GM21825 (cell line): ENCODE data around the gene INTS3.
"Not testable (repeated sequence)": the region's sequence is repeated elsewhere in the genome, so short reads cannot be mapped to it uniquely, and the experiment has no call there.

Experiments used
- ATAC-seq: cut with Tn5 transposase; IDR thresholded peaks from one replicate; pipeline ENCODE4 v1.9.1; 2021; ENCODE audit warnings: mild to moderate bottlenecking, moderate library complexity; ENCODE audit not compliant: unreplicated experiment

Gene INTS3

DNA sequence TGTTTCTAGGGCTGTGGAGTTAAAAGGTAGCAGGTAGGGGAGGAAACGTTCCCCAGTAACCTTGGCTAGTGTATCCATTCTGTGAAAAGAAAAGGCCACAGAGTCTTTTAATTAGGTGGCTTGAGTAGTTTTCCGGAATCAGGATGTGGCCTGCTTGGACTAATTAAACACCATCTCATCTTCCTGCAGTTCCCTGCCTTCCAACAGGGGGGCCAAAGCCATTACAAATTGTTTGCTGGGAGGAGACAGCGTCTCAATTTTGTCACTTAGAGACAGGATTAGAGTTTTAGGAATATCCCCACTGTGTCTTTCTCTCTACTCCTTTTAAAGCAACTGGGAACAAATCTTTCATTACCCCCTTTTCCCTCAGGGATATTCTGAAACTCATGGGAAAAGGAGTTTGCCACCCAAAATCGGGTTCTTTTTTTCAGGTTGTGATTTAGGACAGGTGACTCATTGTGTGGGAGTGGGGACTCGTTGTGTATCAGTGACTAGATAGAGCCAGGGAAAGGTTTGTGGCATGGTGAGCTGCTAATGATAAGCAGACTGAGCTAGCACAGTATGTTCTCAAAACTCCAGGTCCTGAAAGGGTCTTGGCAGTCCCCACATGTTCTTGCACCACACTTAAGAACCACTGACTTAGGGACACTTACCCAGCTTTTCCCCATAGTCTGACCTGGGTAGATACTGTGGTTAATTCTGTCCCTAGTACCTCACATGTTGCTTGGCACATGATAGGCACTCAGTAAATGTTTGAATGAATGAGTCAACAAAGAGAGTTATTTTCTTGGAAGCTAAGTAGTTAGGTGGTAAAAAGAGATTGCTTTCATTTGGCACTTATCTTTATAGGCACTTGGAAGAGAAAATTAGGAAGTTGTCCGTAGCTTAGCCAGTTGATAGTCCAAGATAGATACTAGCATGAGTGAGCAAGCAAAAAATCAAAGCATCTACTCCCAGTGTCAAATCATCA is 22.5 kb downstream of the INTS3 start:
- no peak for ATAC-seq

DNA sequence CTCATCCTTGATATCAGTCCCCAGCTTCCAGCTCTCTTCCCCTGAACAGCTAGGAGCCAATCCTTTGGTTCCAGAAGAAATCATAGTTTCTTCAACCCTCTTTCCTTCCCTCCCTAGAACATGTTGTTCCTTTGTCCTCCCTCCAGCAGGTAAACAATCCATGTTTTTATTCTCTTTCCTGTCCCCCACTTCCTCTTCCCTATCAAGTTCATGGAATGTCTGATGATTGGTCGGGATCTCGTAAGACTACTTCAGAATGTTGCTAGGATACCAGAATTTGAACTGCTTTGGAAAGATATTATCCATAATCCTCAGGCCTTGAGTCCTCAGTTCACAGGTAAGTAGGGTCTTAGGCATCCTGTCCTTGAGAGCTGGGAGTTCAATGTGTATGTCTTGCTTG is 24.2 kb downstream of the INTS3 start:
- no peak for ATAC-seq

DNA sequence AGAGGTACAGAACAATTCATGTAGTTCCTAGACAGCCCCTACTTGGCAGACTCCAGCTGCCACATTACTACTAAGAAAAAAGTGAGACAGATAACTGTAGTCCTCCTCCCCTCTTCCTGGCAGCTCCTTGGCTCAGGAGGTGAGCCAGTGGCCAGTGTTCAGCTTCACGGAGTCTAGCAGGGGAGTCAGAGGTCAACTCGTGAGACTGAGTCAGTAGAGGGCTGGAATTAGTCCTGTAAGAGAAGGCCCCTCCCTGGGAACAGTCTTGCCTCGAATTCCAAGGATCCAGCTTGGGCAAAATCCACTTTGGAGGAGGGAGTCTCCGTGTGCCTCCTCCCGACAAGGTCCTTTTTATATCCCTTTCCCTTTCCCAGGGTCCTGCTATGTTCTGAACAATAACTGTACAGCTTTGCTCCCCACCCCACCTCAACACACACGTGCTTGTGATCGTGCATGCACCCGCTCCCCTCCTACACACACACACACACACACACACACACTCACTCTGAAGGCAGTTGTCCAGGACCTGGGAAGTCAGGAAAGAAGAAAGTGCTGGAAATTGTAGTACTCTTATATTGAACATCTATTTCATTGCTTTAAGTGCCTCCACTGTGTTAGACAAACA is 24.8 kb downstream of the INTS3 start:
- ATAC-seq: no peak

DNA sequence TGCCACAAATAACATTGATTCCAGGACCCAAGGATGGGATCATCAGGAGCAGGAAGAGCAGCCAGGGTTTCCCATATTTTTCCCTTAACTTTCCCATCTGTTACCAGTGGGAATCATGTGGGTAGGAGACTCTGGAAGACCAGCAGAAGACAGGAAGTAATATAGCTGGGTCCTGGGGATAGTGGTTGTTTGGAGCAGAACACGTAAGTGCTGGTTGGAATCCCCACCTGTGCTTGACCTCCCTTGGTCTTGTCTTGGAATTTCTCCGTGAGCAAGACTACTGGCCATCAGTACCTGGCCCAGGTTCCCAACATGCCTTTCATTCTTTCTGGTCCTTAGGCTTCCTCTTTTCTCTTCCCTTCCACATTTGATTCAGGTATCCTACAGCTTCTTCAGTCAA is 26.4 kb downstream of the INTS3 start:
- ATAC-seq: no peak

DNA sequence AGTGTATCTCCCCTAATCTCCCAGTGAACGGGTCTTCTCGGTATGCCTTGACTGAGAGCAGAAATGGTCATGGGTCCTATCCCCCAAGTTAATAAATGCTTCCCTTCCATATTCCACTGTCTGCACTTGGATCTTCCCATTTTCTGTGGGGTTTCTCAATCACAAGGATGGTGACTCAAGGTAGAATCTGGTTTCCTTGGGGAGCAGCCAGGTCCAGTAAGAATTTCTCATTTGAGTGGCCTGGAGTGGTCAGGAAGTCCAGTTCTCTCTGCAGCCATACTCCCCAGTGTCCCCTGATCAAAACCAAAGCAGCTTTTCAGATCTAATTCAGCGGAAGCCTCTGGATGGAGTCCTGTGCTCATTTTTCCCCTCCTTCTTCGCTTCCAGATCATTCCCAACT is 32.6 kb downstream of the INTS3 start:
- no peak for ATAC-seq

DNA sequence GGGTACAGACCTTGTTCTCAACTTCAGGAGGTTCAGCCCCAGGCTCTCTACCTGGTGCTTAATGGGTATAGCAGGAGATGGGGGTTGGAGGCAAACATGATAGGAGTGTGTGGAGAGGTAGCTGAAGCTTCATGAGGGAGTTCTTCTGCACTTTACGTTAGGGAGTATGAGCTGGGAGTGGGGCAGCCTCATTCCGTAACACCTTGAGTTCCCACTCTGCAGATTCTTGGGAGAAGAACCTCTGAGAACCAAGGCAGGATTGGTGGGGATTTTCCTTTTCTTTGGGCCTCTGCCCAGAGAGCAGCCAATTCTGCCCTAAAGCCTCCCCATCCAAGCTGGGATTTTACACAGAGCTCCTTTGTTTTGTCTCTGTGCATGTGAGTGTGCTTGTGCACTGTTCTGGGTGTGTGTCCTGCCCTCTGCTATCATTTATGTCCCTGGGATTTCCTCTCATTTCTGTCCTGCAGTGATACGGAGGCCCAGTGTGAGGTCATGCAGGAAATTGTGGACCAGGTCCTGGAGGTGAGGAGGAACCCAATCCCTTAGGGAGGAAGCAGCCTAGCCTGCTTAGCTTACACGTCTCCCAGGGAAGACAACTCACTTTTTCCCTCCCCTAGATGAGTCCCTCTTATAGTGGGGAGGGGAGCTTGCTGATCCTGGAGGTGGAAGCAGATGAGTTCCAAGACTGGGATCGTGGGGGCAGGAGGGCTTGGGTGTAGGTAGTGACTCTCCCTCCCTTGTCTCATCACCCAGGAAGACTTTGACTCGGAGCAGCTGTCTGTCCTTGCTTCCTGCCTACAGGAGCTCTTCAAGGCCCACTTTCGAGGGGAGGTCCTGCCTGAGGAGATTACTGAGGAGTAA is 35.7 kb downstream of the INTS3 start:
- no peak for ATAC-seq

DNA sequence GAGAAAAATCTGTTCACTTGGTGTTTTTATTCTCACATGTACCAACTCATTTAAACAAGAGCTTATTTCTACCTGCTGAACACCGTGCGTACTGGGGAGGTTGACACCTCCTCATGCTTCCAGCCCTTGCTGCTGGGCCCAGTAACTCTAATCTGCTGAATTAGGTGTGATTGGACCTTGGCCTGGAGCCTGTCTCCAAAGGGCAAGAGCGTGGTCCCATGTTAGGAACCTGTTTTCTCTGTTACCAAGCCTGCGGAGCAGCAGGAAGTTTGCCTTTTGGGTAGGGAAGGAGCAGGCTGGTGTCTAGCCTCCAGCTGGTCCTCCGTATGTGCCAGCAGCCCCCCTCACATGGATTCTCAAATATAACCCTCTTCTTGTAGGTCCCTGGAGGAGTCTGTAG is 36.5 kb downstream of the INTS3 start:
- ATAC-seq: no peak

DNA sequence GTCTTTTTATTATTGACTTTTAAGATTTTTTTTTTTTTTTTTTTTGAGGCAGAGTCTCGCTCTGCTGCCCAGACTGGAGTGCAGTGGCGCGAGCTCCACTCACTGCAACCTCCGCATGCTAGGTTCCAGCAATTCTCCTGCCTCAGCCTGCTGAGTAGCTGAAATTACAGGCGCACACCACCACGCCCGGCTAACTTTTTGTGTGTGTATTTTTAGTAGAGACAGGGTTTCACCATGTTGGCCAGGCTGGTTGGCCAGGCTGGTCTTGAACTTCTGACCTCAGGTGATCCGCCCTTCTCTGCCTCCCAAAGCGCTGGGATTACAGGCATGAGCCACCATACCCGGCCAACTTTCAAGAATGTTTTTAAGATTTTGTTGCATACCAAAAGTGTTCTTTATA is 38.8 kb downstream of the INTS3 start:
- not testable (repeated sequence) for ATAC-seq

DNA sequence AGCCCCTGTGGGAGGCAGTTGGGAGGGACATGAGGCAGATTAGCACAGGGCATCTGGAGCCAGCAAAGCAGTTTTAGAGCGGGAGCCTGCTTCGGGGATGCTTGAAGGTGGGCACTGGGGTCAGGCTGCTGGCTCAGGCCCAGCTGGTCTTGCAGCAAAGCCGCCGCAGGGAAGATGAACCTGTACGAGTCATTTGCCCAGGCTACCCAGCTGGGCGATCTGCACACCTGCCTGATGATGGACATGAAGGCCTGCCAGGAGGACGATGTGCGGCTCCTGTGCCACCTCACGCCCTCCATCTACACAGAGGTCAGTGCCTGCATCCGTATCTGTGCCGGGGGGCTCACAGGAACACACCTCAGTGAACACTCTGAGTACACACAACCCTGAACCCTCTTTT is 39.7 kb downstream of the INTS3 start:
- ATAC-seq: no peak

DNA sequence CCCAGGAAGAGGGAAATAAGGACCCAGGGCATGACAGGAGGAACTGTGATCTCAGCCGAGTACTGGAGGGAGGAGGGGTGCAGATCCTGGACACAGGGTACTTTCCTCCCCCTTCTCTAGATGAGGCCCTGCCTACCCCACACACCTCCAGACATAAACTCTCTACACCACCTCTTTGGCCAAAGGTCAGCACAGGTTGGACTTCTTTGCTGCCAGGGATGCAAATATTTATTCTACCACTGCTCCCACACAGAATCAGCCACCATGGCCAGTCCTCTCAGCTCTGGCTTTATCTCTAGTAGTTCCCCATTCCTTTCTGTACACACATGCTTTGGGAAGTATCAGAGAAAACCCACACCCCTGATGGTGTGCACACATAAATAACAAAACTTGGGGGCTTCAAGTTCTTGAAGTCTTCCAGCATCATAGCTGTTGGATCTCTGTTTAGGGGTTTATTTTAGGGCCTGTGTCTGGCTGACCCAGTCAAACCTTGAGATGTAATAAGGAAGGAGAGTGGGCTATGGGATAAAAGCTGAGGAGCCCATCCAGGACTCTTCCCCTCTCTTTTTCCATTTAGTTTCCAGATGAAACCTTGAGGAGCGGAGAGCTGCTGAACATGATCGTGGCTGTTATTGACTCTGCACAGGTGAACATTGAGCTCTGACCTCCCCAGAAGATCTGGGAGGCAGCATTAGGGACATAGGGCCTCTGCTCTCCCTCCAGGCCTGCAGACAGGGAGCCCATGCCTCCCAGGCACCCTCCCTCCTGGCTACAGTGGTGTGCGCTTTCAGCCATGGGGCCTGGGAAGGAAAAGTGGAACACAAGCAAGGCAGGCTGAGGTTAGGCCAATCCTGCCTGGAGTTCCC is 40.7 kb downstream of the INTS3 start:
- ATAC-seq: no peak

DNA sequence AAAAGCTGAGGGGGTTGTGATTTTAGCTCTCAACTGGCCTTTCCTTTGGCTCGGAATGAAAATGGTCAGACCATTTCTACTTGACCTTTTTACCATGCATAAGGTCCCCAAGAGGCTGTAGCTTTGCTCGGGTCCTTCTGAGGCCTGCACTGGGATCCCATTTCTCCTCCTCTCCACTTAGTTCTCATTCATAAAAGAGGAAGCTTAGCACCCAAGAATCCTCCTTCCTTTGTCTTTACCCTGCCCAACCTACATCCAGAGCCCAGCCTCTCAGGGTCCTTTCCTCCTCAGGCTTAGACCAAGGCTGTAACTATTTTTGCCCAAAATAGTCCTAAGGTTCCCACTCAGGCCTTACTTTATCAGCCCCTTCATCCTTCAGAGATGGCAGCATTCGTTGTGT is 41.4 kb downstream of the INTS3 start:
- ATAC-seq: no peak

DNA sequence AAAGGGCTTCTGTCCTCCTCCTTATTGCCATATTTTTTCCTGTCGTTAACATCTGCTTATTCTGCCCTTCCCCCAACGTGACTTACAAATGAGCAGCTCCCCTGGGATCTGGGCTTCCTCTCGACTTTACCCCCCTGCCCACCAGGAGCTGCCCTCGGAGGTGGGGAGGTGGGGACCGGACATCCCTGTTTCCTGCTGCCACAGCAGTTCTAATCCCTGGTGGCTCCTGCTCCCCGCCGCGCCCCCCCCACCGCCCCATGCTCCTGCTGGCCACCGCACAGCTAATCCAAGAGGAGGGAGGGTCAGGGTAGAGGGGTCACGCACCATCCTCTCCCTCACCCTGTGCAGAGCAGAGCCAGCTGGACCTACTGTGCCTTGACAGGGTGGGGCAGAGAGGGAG is 42.9 kb downstream of the INTS3 start:
- ATAC-seq: no peak

DNA sequence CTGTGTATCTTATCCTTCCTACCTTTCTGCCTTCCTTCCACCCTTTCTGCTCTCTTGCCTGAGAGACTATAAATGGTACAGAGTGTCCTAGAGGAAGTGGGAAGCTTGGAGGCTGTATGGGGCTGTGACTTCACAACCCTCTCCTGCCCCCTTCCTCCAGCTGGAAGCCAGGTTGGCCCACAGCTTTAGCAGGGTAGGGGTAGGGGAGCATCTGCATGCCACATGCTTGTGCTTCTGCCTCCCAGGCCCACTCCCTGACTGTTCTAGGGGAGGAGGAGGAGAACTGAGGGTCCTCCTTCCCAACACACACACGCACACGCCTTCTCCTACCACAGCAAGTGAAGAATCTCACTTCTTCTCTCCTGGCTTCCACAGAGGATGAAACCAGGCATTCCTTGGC is 43.4 kb downstream of the INTS3 start:
- no peak for ATAC-seq

DNA sequence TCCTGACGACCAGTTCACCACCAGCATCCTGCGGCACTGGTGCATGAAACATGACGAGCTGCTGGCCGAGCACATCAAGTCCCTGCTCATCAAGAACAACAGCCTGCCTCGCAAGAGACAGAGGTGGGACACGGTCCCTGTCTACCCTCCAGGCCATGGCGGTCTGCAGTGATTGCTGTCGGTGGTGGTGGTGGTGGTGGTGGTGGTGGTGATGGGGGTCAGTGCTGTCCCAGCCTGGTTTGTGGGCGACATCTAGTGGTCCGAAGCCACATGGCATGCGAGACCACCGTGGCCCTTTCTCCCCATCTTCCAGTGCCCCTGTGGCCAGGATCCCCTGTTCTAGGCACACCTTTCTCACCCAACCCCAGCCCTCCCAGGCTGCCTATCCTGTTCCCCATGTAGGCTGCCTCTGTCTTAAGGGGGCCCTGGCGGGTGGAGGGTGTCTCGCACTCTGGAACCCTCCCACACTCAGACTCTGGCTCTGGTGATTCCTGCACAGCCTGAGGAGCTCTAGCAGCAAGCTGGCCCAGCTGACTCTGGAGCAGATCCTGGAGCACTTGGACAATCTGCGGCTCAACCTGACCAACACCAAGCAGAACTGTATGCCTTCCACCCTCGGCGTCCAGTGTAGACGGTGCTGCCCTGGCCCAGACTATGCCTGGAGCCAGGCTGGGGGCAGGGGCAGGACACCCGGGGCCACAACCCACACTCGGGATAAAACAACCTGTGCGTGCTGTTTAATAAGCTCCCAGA is 44.2 kb downstream of the INTS3 start:
- no peak for ATAC-seq

DNA sequence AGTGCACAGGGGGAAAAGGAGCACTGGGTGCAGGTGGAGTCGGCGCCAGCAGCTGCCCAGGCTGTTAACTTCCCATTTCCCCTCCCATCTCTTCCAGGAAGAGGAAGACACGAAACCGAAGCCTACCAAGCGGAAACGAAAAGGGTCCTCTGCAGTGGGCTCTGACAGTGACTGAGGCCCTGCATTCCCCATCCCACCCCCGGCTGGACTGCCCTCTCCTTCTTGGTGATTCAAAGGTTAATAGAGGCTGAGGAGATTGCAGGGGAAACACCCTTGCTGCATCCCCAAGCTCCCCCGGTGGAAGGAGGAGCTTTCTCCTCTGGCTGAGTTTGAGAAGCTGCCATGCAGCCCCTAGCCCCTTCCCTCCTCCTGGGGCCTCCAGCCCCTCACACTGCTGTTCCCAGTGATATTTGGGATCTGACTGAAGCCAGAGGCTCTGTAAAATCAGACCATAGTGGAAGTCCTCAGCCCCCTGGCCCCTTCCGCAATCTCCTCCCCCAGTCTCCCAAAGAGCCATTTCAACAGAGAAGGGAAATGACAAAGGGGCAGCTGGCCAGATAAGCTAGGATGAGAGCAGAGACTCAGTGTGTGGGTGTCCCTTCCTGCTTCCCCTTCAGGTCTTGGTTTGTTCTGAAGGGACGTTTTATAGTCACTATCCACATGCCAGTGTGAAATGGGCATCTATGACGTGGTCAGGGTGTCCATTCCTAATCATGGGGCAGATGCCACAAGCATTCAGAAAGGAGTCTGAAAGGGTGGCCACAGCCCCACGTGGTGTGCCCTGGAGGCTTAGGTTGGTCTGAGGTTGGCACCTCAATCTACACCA is 45.5 kb downstream of the INTS3 start:
- no peak for ATAC-seq

DNA sequence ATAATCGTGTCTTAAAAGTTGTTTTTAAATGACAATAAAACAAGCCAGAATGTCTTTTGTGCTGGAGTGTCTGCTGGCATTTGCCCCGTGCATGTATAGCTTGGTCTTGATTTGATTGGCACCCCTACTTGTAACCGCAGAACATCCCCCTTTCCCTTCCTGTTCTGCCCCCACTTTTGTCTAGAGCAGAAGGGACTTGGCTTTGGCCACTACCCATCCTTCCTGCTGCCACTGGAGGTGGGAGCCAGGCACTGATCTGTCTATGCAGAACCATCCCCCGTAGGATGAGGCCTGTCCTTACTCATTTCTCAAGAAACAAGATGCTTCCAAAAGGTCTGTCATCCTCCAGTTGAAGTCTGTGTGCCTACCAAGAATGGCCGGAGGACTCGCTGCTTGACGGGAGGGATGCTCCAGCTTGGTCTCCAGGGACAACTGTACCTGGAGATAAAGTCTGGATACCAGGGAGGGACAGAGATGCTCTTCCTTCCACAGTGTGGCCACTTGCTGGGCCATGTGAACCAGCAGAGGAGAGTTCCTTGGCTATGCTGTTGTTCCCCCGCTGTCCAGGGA is 46.3 kb downstream of the INTS3 start:
- ATAC-seq: no peak

DNA sequence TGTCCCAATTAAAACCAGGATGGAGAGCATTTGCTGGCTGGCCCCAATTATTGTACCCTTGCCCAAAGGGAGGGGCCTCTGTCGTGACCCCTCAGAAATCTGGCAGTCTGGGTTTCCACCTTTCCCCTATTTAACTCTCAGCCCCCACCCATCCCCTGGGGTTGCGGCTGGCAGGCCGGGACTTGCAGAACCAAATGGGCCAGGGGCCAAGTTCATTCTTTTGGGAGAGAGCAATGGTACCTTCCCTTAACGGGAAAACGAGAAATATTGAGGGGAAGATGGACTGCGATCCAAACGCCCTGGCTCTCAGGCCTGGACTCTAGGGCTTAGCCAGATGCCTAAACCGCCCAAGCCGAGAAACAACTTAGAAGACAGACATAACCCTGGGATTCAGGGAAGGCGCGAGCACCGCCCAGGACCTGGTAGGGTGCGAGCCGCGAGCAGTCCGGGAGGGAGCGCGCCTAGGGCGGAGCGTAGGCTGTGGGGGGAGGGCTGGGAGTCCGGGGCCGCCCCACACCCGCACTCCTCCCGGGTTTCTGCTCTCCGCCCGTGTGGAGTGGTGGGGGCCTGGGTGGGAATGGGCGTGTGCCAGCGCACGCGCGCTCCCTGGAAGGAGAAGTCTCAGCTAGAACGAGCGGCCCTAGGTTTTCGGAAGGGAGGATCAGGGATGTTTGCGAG is 47.1 kb downstream of the INTS3 start, which contains the start of gene SLC27A3:
TSS of gene SLC27A3 (plus strand) at position 628 of the 678 bp plus-strand sequence. CDS start 91 bp downstream, outside the sequence.
- no peak for ATAC-seq
